B cell (primary cell): Measurements from ENCODE around the gene NDST1. TPM values are rescaled to one million over a fixed set of nuclear protein-coding genes. Genes with fewer than 3 reads are reported as not detected.

Experiments
- ATAC-seq: fragments of 200-7000 bp; cut with Tn5 transposase; one replicate; pipeline ENCODE4 v1.10.0; 2021; ENCODE audit warnings: low read depth, mild to moderate bottlenecking, moderate number of reproducible peaks, moderate library complexity
- CTCF ChIA-PET: fragments of 350-600 bp; sonication (Branson Sonifier 250); formaldehyde crosslinking; loops from one replicate; lab custom pipeline; 2021; ENCODE audit warnings: antibody characterized with exemption, inconsistent platforms; lab: Charles Lee
- POLR2A ChIA-PET: fragments of 350-600 bp; sonication (Branson Sonifier 250); formaldehyde crosslinking; loops from one replicate; lab custom pipeline; 2021; ENCODE audit warnings: antibody characterized with exemption; lab: Charles Lee
- DNase-seq: peaks from one replicate; pipeline ENCODE4 v3.0.0; 2013
- H2AFZ ChIP-seq: 2 replicates; pipeline ENCODE4 v1.6.1; 2012; ENCODE audit warnings: mild to moderate bottlenecking, low read depth, low read length; ENCODE audit not compliant: insufficient read depth, poor library complexity, severe bottlenecking
- H3K27ac ChIP-seq, 2 donors: 1 replicate in 1 of 2; 2 replicates in 1 of 2; pipeline ENCODE4 v1.5.1; 2012 to 2013; ENCODE audit warnings: low read length in 2 of 2, mild to moderate bottlenecking in 2 of 2, moderate library complexity in 1 of 2
- H3K27me3 ChIP-seq, 4 experiments: fragments of 200-600 bp in 1 of 4; sonication (generic) in 1 of 4; replicated peaks in 1 of 4; 1 replicate in 2 of 4; 2 replicates in 2 of 4; pipeline versions ENCODE4 v1.6.1 to v1.7.0; 2013 to 2016; ENCODE audit warnings: low read length in 3 of 4, mild to moderate bottlenecking in 2 of 4, mixed read lengths in 1 of 4, moderate library complexity in 1 of 4; ENCODE audit not compliant: insufficient read depth in 4 of 4, control insufficient read depth in 3 of 4; ENCODE audit errors: control extremely low read depth in 1 of 4
- H3K36me3 ChIP-seq, 2 experiments: replicated peaks in 1 of 2; 1 replicate in 1 of 2; 2 replicates in 1 of 2; pipeline versions ENCODE4 v1.6.1 to v1.7.1; 2013; ENCODE audit warnings: low read length in 1 of 2; ENCODE audit not compliant: insufficient read depth in 2 of 2, control insufficient read depth in 1 of 2; ENCODE audit errors: control extremely low read depth in 1 of 2, extremely low read depth in 1 of 2
- H3K4me1 ChIP-seq, 2 donors: fragments of 200-600 bp in 1 of 2; sonication (generic) in 1 of 2; 1 replicate in 1 of 2; 2 replicates in 1 of 2; pipeline versions ENCODE4 v1.5.1 to v1.6.1; 2013 to 2017; ENCODE audit warnings: low read length in 2 of 2; ENCODE audit not compliant: control insufficient read depth in 2 of 2, insufficient read depth in 2 of 2
- H3K4me2 ChIP-seq: replicated peaks from 2 replicates; pipeline ENCODE3; 2012; ENCODE audit warnings: mild to moderate bottlenecking, low read depth, low read length; ENCODE audit not compliant: poor library complexity, severe bottlenecking
- H3K4me3 ChIP-seq, 5 experiments: fragments of 200-600 bp in 1 of 5; sonication (generic) in 1 of 5; 1 replicate in 3 of 5; 2 replicates in 2 of 5; pipeline versions ENCODE4 v1.5.1 to v1.7.0; 2011 to 2016; ENCODE audit warnings: low read length in 4 of 5, mild to moderate bottlenecking in 4 of 5, low read depth in 2 of 5, control low read depth in 1 of 5, moderate library complexity in 1 of 5; ENCODE audit not compliant: insufficient read depth in 1 of 5; ENCODE audit errors: control extremely low read depth in 1 of 5, extremely low read depth in 1 of 5
- H3K79me2 ChIP-seq: fragments of 200-600 bp; sonication (generic); one replicate; pipeline ENCODE4 v1.6.0; 2016; ENCODE audit warnings: low read length; ENCODE audit not compliant: control insufficient read depth, insufficient read depth
- H3K9ac ChIP-seq: fragments of 200-600 bp; sonication (generic); 2 replicates; pipeline ENCODE4 v1.6.1; 2017; ENCODE audit warnings: mild to moderate bottlenecking, low read length, moderate library complexity
- H3K9me3 ChIP-seq, 3 donors: one replicate each; pipeline versions ENCODE4 v1.6.1 to v1.7.1; 2013; ENCODE audit warnings: low read length in 2 of 3; ENCODE audit not compliant: control insufficient read depth in 2 of 3, insufficient read depth in 1 of 3; ENCODE audit errors: control extremely low read depth in 1 of 3
- H4K20me1 ChIP-seq: 2 replicates; pipeline ENCODE4 v1.6.0; 2012; ENCODE audit warnings: mild to moderate bottlenecking, low read length; ENCODE audit not compliant: insufficient read depth, control insufficient read depth, poor library complexity, severe bottlenecking
- H3K27ac Mint-ChIP-seq: one replicate; pipeline ENCODE4 v1.8.0; 2021; ENCODE audit warnings: mixed read lengths
- H3K27me3 Mint-ChIP-seq: one replicate; pipeline ENCODE4 v1.8.0; 2021; ENCODE audit warnings: mixed read lengths
- H3K4me1 Mint-ChIP-seq: one replicate; pipeline ENCODE4 v1.8.0; 2021; ENCODE audit warnings: mixed read lengths
- H3K4me3 Mint-ChIP-seq: one replicate; pipeline ENCODE4 v1.8.0; 2021; ENCODE audit warnings: mixed read lengths
- H3K9me3 Mint-ChIP-seq: one replicate; pipeline ENCODE4 v1.8.0; 2022; ENCODE audit warnings: mixed read lengths; ENCODE audit not compliant: insufficient read depth
- EZH2 ChIP-seq: IDR thresholded peaks from 2 replicates; pipeline ENCODE4 v1.6.1; 2012; ENCODE audit warnings: borderline replicate concordance, low read depth, mild to moderate bottlenecking, moderate library complexity, low read length; ENCODE audit not compliant: insufficient read depth, poor library complexity, severe bottlenecking
- WGBS: methylation state at CpG from one replicate; pipeline ENCODE4 v1.1.5; 2013; ENCODE audit warnings: missing lambda C conversion rate; ENCODE audit not compliant: insufficient coverage; 5-methylcytosine and 5-hydroxymethylcytosine counted together
- intact Hi-C: fragments of 100-400 bp; cut with micrococcal nuclease; formaldehyde crosslinking; loops from one replicate; pipeline ENCODE4 v1.10.0; 2022
- polyA plus RNA-seq: library from polyadenylated mRNA; depleted of rRNA; stranded (reverse); fragments of >200 nt; gene quantifications from 2 replicates; pipeline ENCODE4 v1.2.3, GENCODE V29; 2012
- total RNA-seq, 2 donors: library from RNA; stranded (reverse); fragments of 120-200 nt in 1 of 2; gene quantifications; 1 replicate in 1 of 2; 2 replicates in 1 of 2; pipeline versions ENCODE4 v1.2.3 to v1.2.4, GENCODE V29; 2013 to 2022
- TF ChIP-seq, protein P1 (sequence below): fragments of 200-600 bp; IDR thresholded peaks from one replicate; pipeline ENCODE4 v1.8.0; 2022; ENCODE audit warnings: antibody characterized with exemption, mild to moderate bottlenecking

The NDST1 gene
- total and polyA plus RNA-seq, 2 donors (not counting 1 experiment from before 2014, with no cell fraction given): 4.3 to 7.0 TPM

DNA sequence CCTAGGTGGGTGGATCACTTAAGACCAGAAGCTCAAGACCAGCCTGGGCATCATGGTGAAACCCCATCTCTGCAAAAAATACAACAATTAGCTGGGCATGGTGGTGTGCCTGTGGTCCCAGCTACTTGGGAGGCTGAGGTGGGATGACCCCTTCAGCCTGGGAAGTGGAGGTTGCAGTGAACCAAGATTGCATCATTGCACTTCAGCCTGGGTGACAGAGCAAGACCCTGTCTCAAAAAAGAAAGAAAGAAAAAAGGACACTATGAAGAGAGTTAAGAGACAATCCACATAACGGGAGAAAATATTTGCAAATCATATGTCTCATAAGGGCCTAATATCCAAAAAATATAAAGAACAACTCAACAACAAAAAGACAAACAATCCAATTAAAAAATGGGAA, 57.9 kb downstream of the NDST1 start:
- H4K20me1 ChIP-seq: no peaks in the 10 kb centered on the region
- ATAC-seq: no peak
- Mint-ChIP-seq H3K9me3 (no peaks in the 10 kb centered on the region), H3K4me1 (no peaks in the 10 kb centered on the region), H3K27ac (no peak overlapping the region), H3K4me3 (no peak overlapping the region), H3K27me3 (no peaks in the 10 kb centered on the region)
- H3K9ac ChIP-seq: no peak overlapping the region
- WGBS: no CpG with 5 or more reads among the region's 1 CpG
- H3K79me2 ChIP-seq: no peaks in the 10 kb centered on the region
- H3K36me3 ChIP-seq: no peaks in the 10 kb centered on the region
- H3K4me3 ChIP-seq: no peak overlapping the region
- no peak for DNase-seq
- no peaks in the 10 kb centered on the region for H3K27me3 ChIP-seq
- no peak overlapping the region for H3K27ac ChIP-seq
- ChIA-PET POLR2A (no interaction called here), CTCF (interaction anchor here (1.5 kb wide), 1 partner anchor 90 kb away, joined by 3 read pairs; no protein-coding TSS in a partner anchor)
- no peak overlapping the region for H2AFZ ChIP-seq
- intact Hi-C loops: loop anchor here (10.0 kb wide), 1 partner anchor 211 kb away; the partner anchor contains the start of gene TCOF1
- no peaks in the 10 kb centered on the region for H3K9me3 ChIP-seq
- no peak overlapping the region for H3K4me2 ChIP-seq
- H3K4me1 ChIP-seq: no peaks in the 10 kb centered on the region
- no peak for TF ChIP-seq EZH2
- TF ChIP-seq, protein P1, sequence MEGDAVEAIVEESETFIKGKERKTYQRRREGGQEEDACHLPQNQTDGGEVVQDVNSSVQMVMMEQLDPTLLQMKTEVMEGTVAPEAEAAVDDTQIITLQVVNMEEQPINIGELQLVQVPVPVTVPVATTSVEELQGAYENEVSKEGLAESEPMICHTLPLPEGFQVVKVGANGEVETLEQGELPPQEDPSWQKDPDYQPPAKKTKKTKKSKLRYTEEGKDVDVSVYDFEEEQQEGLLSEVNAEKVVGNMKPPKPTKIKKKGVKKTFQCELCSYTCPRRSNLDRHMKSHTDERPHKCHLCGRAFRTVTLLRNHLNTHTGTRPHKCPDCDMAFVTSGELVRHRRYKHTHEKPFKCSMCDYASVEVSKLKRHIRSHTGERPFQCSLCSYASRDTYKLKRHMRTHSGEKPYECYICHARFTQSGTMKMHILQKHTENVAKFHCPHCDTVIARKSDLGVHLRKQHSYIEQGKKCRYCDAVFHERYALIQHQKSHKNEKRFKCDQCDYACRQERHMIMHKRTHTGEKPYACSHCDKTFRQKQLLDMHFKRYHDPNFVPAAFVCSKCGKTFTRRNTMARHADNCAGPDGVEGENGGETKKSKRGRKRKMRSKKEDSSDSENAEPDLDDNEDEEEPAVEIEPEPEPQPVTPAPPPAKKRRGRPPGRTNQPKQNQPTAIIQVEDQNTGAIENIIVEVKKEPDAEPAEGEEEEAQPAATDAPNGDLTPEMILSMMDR: no peak

DNA sequence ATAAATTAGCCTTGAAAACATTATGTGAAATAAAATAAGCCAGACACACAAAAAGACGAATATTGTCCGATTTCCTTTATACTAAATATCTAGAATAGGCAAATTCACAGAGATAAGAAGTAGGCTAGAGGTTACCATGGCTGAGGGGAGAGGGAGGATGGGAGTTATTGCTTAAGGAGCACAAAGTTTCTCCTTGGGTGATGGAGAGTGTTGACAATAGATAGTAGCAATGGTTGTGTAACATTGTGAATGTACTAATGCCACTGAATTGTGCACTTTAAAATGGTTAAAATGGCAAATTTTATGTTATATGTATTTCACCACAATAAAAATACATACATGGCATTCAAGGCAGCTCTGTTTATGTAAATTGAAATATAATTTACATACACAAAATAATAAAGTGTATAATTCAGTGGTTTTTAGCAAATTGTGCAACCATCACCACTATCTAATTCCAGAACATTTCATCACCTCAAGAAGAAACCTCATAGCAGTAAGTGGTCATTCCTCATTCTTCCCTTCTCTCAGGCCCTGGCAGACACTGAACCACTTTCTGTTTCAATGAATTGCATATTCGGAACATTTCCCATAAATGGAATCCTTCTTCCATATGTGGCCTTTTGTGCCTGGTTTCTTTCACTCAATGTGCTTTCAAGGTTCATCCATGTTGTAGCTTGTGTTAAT, 59.2 kb downstream of the NDST1 start:
- intact Hi-C loops: loop anchor here (10.0 kb wide), 1 partner anchor 212 kb away; the partner anchor contains the start of gene TCOF1

More for the DNA sequence above, 59.2 kb downstream of the NDST1 start:
- H3K4me1 Mint-ChIP-seq: no peaks in the 10 kb centered on the region
- no peaks in the 10 kb centered on the region for H3K9me3 Mint-ChIP-seq
- ChIA-PET CTCF (interaction anchor here (1.5 kb wide), 1 partner anchor 89 kb away, joined by 3 read pairs; no protein-coding TSS in a partner anchor), POLR2A (no interaction called here)
- H3K27me3 Mint-ChIP-seq: no peaks in the 10 kb centered on the region
- Histone ChIP-seq H3K36me3 (no peaks in the 10 kb centered on the region), H2AFZ (no peak overlapping the region), H3K4me1 (no peaks in the 10 kb centered on the region), H4K20me1 (no peaks in the 10 kb centered on the region), H3K79me2 (no peaks in the 10 kb centered on the region), H3K4me3 (no peak overlapping the region), H3K9ac (no peak overlapping the region), H3K4me2 (no peak overlapping the region), H3K27ac (no peak overlapping the region), H3K27me3 (no peaks in the 10 kb centered on the region), H3K9me3 (no peaks in the 10 kb centered on the region)
- no peak for TF ChIP-seq EZH2
- TF ChIP-seq, protein P1: no peak
- no peak overlapping the region for H3K4me3 Mint-ChIP-seq
- ATAC-seq: no peak
- no CpG with 5 or more reads among the region's 3 CpGs for WGBS
- no peak for DNase-seq
- H3K27ac Mint-ChIP-seq: no peak overlapping the region
